Rectal smooth muscle tissue (tissue), 1 donor: ENCODE data around the gene RPLP2.

Source experiments
- H3K27ac ChIP-seq: one replicate; pipeline ENCODE4 v1.7.0; 2013; ENCODE audit warnings: low read depth, low read length, inconsistent platforms
- H3K27me3 ChIP-seq: one replicate; pipeline ENCODE4 v1.7.0; 2013; ENCODE audit warnings: low read length; ENCODE audit not compliant: control insufficient read depth, insufficient read depth
- H3K36me3 ChIP-seq: one replicate; pipeline ENCODE4 v1.7.0; 2013; ENCODE audit warnings: low read length; ENCODE audit not compliant: control insufficient read depth, insufficient read depth
- H3K4me1 ChIP-seq: one replicate; pipeline ENCODE4 v1.7.0; 2013; ENCODE audit warnings: low read length; ENCODE audit not compliant: control insufficient read depth, insufficient read depth
- H3K4me3 ChIP-seq: one replicate; pipeline ENCODE4 v1.7.0; 2013; ENCODE audit warnings: low read length
- H3K9ac ChIP-seq: one replicate; pipeline ENCODE4 v1.7.0; 2013; ENCODE audit warnings: low read length

Gene RPLP2

DNA sequence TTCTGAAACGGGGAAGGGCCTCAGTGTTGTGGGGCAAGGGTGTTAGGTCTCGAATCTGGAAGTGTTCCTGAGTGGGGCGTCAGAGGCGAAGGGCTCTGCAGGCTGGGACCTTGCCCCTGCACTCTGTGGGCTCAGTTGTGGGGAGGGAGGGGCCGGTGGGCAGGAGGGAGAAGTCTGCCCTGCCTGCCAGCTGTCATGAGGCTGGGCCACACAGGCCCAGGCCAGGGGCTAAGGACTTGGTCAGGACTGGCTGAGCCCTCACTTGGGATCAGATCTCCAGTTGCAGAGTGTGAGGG lies 18.1 kb downstream of the RPLP2 start, which contains the start of gene CRACR2B:
Gene CRACR2B (plus strand): TSS at position 23 of the 296 bp plus-strand sequence. CDS start 689 bp downstream, outside the sequence.
- H3K4me1 ChIP-seq, result peaks cover 6% of the 10 kb centered on the region
- H3K9ac ChIP-seq, result no peak within 1 kb of the TSS
- H3K27ac ChIP-seq, result no peak within 1 kb of the TSS
- peak within 1 kb of the TSS; percentile 59 for H3K4me3 ChIP-seq
- peaks cover 10% of the 10 kb centered on the region for H3K36me3 ChIP-seq
- H3K27me3 ChIP-seq, result peaks cover 34% of the 10 kb centered on the region

DNA sequence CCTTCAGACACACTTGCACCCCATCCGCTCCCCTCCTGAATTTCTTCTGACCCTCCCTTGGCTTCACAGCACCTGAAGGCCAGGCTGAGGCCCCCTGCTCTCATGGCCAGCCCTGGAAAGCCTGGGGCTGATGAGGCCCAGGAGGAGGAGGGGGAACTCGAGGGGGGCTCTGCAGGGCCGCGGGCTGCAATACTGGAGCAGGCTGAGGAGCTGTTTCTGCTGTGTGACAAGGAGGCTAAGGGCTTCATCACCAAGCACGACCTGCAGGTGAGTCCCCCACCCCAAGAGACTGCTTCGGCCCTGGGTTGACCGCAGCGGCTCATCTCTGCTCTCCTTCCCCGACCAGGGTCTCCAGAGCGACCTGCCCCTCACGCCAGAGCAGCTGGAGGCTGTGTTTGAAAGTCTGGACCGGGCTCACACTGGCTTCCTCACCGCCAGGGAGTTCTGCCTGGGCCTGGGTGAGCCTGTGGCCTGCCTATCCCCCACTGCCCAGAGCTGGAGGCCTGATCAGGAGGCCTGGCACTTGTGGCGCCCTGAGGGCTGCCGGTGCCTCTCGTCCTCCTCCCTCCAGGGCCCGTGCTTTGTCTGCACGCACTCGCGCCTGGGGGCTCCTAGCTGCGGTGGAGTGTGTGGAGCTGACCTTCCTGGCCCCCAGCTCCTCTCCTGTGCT lies 18.9 kb downstream of the RPLP2 start:
- Histone ChIP-seq H3K4me1 (peaks cover 9% of the 10 kb centered on the region), H3K9ac (no peak overlapping the region), H3K27me3 (peaks cover 34% of the 10 kb centered on the region), H3K4me3 (peak overlapping the region; percentile 40), H3K36me3 (peaks cover 10% of the 10 kb centered on the region), H3K27ac (no peak overlapping the region)

DNA sequence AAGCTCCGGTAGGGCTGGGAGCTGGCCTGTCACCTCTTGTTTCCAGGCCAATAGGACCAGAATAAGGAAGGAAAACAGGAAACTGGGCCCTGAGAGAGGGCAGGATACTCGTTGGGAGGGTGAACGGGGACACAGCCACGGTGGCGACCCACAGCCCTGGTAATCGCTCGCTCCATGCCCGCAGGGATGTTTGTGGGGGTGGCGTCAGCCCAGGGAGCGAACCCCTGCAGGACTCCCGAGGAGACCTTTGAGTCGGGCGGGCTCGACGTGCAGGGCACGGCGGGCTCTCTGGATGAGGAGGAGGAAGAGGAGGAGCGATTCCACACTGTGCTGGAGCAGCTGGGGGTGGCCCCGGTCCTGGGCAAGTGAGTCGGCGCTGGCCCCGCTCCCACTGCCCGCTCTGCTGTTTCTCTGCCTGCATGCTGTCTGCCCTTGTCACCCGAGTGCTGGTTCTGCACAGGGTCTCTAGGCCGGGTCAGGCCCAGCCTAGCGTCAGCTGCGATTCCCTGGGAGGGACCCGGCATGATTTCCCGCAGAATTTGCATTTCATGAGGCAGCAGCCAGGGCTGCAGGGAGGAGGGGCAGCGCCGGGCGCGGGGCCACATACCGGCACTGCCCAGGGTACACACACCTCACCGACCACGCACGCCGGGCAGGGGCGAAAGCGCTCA lies 19.5 kb downstream of the RPLP2 start:
- Histone ChIP-seq H3K4me1 (peaks cover 15% of the 10 kb centered on the region), H3K27me3 (peaks cover 34% of the 10 kb centered on the region), H3K4me3 (peak overlapping the region; percentile 40), H3K9ac (no peak overlapping the region), H3K27ac (no peak overlapping the region), H3K36me3 (peaks cover 7% of the 10 kb centered on the region)

DNA sequence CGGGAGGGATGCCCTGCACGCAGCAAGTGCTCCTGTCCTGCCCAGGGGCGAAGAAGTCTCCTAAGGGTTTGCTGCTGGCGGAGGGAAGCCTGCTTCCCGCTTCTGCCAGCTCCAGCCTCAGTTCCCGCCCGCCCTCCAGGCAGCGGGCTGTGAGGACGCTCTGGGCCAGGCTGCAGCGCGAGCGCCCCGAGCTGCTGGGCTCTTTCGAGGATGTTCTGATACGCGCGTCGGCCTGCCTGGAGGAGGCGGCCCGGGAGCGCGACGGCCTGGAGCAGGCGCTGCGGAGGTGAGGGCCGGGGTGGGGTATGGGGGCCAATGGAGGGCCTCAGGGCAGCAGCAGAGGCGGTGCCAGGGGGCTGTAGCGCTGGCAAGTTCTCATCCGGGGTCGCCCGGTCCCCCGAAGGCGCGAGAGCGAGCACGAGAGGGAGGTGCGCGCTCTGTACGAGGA lies 20.1 kb downstream of the RPLP2 start:
- Histone ChIP-seq H3K27me3 (peaks cover 34% of the 10 kb centered on the region), H3K4me1 (peaks cover 20% of the 10 kb centered on the region), H3K4me3 (peak overlapping the region; percentile 40), H3K36me3 (peaks cover 4% of the 10 kb centered on the region), H3K27ac (no peak overlapping the region), H3K9ac (no peak overlapping the region)

DNA sequence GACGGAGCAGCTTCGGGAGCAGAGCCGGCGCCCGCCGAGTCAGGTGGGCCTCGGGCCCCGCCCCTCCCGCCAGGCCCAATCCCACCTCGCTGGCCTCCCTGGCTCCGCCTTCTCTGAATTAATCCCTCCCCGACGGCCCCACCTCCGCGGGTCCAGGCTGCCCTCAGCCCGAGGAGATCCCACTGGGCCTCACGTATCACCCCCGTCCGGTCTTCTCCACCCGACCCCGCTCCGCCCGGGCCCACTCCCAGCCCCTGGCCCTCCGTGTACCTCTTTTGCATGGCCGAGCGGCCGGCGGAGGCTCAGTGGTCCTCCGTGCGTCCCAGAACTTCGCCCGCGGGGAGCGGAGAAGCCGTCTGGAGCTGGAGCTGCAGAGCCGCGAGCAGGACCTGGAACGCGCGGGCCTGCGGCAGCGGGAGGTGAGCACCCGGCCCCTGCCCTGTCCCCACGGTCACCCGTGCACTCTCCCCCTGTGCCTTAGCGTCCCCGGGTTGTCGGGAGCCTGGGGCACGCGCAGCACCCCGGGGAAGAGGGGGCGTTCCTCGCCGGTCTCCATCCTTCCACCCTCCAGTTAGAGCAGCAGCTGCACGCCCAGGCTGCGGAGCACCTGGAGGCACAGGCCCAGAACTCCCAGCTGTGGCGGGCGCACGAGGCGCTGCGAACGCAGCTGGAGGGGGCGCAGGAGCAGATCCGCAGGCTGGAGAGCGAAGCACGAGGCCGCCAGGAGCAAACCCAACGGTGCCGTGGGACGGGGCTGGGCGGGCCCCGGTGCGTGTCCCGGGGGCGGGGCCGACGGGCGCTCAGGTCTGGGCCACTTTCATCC lies 20.7 kb downstream of the RPLP2 start:
- H3K4me1 ChIP-seq, result peaks cover 23% of the 10 kb centered on the region
- no peaks in the 10 kb centered on the region for H3K36me3 ChIP-seq
- peak overlapping the region; percentile 40 for H3K4me3 ChIP-seq
- H3K9ac ChIP-seq, result no peak overlapping the region
- peaks cover 34% of the 10 kb centered on the region for H3K27me3 ChIP-seq
- no peak overlapping the region for H3K27ac ChIP-seq

DNA sequence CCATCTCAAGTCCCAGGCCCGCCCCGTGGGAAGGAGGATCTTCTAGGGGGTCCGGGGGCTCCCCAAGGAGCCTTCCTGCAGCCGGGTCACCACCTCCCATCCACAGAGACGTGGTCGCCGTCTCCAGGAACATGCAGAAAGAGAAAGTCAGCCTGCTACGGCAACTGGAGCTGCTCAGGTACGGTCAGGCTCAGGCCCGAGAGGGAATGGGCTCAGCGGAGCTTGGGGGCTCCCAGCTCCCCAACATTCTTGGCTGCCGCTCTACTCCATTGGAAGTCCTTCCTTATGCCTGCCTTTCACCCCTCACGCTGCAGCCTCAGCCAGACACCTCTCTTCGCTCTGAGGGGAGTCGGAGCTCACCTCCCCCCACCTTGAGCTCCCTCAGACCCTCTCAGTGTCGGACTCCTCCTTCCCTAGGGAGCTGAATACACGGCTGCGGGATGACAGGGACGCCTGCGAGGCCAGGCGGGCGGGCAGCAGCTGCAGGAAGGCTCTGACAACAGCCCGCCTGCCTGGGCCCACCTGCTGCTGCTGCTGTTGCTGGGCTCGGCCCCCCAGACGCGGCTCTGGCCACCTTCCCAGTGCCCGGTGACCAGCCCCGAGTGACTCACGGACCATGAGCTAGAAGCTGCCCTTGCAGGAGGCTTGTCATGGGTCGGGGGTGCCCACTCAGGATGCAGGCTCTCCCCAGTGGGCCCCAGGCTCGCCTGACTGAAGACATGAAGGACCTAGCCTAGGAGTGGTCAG lies 21.5 kb downstream of the RPLP2 start:
- Histone ChIP-seq H3K9ac (no peak overlapping the region), H3K27ac (no peak overlapping the region), H3K4me1 (peaks cover 23% of the 10 kb centered on the region), H3K4me3 (no peak overlapping the region), H3K36me3 (peaks cover 3% of the 10 kb centered on the region), H3K27me3 (peaks cover 34% of the 10 kb centered on the region)

DNA sequence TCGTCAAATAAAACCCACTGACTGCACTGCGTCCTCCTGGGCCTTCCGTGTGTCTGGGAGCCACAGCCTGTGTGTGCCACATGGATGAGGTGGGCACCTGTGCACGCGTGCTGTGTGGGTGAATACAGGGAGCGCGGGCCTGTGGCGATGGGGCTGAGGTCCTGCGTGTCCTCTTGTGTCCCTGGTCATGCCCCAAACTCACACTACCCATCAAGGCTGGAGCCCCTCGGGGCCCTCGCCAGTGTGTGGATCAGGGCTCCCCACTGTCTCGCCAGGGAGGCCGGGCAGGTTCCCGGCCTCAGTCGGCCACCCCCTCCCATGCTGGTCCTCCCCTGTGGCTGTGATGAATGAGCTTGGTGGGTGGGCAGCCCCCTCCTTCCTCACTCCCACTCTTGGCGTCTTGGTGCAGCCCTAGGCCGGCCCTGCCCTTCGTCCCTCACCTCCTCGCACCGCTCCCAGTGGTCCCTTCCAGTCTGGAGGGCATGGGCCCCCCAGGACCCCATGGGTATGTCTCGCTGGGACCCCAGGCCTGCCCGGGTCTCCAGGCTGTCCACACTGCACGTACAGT lies 22.3 kb downstream of the RPLP2 start:
- peaks cover 34% of the 10 kb centered on the region for H3K27me3 ChIP-seq
- no peak overlapping the region for H3K27ac ChIP-seq

DNA sequence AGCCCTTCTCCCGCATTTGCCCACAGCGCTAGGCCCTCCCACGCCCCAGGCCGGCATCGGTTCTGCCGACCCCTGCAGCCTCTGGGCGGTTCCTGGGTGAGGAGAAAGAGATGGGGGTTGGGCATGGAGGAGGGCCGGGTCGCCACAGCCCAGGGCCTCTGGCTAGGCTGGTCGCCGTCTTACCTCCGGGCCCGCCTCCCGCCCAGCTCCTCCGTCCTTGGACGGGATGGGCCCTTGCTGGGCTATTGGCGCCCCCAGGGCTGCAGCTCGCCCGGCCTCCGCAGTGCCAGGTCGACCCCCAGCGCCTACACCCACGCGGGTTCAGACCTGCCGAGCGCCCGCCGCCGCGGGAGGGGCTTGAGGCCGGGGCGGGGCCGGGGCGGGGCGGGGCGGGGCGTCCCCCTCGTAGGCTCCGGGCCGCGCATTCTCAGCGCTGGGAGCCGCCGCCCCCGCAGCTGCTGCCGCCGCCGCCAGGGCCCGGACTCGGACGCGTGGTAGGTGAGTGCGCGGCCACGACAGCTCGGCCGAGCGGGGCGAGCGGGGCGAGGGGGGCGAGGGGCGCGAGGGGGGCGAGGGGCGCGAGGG lies 22.9 kb downstream of the RPLP2 start, which contains the start of gene CD151:
Gene CD151 (plus strand): TSS at position 424 of the 585 bp plus-strand sequence. CDS start 3,118 bp downstream, outside the sequence.
- Histone ChIP-seq H3K27ac (peak within 1 kb of the TSS; percentile 83), H3K36me3 (peaks cover 15% of the 10 kb centered on the region), H3K9ac (peak within 1 kb of the TSS; percentile 86), H3K4me1 (peaks cover 23% of the 10 kb centered on the region), H3K27me3 (peaks cover 31% of the 10 kb centered on the region), H3K4me3 (peak within 1 kb of the TSS; percentile 79)

More for the DNA sequence above, 22.3 kb downstream of the RPLP2 start:
- peak overlapping the region; percentile 61 for H3K4me3 ChIP-seq
- H3K4me1 ChIP-seq, result peaks cover 23% of the 10 kb centered on the region
- peak overlapping the region; percentile 10 for H3K9ac ChIP-seq
- peaks cover 11% of the 10 kb centered on the region for H3K36me3 ChIP-seq

DNA sequence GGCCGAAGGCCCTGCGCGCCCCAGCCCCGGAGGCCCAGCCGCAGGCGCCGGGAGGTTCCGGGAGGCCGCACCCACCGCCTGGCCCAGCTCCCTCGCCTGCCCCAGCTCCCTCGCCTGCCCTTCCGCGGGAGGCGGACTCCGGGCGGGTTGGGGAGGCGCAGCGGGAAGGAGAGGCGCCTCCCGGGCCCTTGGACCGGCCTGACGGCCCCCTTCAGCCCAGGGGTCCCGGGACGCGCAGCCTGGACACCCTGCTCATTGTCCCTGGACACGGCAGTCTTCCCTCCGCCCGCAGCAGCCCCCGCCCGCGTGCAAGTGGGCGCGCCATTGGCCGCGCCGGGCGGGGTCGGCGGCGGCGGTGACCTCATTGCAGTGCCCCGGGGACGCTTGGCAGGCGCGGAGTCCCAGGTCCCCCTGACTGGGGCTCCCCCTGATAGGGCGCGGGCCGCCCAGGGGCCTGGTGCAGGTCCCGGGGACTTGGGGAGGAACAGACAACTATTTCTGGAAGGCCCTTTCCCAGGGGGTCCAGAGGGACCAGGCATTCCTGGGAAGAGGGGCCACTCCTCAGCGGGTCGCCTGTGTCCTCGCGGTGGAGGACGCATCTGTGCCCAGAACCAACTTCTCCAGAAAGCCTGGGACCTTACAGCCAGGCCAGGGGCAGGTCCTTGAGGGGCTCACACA lies 23.5 kb downstream of the RPLP2 start:
- H3K4me3 ChIP-seq, result peak overlapping the region; percentile 79
- peaks cover 19% of the 10 kb centered on the region for H3K36me3 ChIP-seq
- H3K27ac ChIP-seq, result peak overlapping the region; percentile 83
- H3K4me1 ChIP-seq, result peaks cover 23% of the 10 kb centered on the region
- H3K27me3 ChIP-seq, result peaks cover 25% of the 10 kb centered on the region
- H3K9ac ChIP-seq, result peak overlapping the region; percentile 86

DNA sequence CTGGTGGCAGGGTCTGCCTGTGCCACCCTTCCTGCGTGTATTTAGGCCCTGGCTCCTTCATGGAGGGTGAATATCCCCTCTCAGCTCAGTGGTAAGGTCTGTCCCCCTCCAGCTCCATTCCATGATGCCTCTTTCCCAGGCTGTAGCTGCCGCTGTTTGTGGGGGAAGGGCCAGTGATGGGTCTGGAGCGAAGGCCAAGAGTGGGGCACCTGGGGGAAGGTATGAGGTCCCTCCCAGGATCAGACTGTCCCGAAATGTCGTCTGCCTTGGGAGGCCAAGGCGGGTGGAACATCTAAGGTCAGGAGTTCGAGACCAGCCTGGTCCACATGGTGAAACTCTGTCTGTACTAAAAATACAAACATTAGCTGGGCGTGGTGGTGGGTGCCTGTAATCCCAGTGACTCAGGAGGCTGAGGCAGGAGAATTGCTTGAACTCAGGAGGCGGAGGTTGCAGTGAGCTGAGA lies 24.1 kb downstream of the RPLP2 start:
- Histone ChIP-seq H3K27me3 (peaks cover 19% of the 10 kb centered on the region), H3K4me1 (peaks cover 23% of the 10 kb centered on the region), H3K36me3 (peaks cover 20% of the 10 kb centered on the region), H3K27ac (peak overlapping the region; percentile 83), H3K9ac (peak overlapping the region; percentile 86), H3K4me3 (peak overlapping the region; percentile 79)
